HepG2 (cell line): ENCODE measurements around the gene COPS9.

Source experiments
- ARHGAP35 ChIP-seq: sonication (generic); formaldehyde crosslinking; IDR thresholded peaks from 2 replicates; pipeline ENCODE4 v1.9.0; 2022; ENCODE audit warnings: mild to moderate bottlenecking, inconsistent platforms, moderate library complexity, missing genetic modification reagents, borderline replicate concordance
- ATF7 ChIP-seq, 2 experiments: fragments of 450-650 bp in 1 of 2; sonication (generic) in 1 of 2; formaldehyde crosslinking in 1 of 2; IDR thresholded peaks; 2 replicates each; pipeline versions ENCODE4 v1.4.0 to v1.6.1; 2016 to 2020; ENCODE audit warnings: antibody characterized with exemption in 1 of 2, mild to moderate bottlenecking in 1 of 2, missing genetic modification reagents in 1 of 2
- CHD2 ChIP-seq: IDR thresholded peaks from 2 replicates; pipeline ENCODE4 v1.6.1; 2011; ENCODE audit warnings: low read depth, low read length, improper control_type of control experiment
- HES4 ChIP-seq: sonication (generic); formaldehyde crosslinking; IDR thresholded peaks from 2 replicates; pipeline ENCODE4 v1.9.0; 2021; ENCODE audit warnings: mild to moderate bottlenecking, missing genetic modification reagents, borderline replicate concordance
- KAT8 ChIP-seq: IDR thresholded peaks from 2 replicates; pipeline ENCODE4 v1.6.1; 2016; ENCODE audit warnings: missing genetic modification reagents, missing compliant biosample characterization
- MZF1 ChIP-seq: sonication (generic); formaldehyde crosslinking; IDR thresholded peaks from 2 replicates; pipeline ENCODE4 v1.8.1; 2023; ENCODE audit warnings: mild to moderate bottlenecking, missing genetic modification reagents, borderline replicate concordance
- RAD51 ChIP-seq: fragments of 450-650 bp; IDR thresholded peaks from 2 replicates; pipeline ENCODE4 v1.6.1; 2016; ENCODE audit warnings: borderline replicate concordance
- RNF2 ChIP-seq: fragments of 450-650 bp; conservative IDR thresholded peaks from 2 replicates; pipeline ENCODE4 v1.6.1; 2016; ENCODE audit warnings: low read depth
- ZNF558 ChIP-seq: sonication (generic); formaldehyde crosslinking; IDR thresholded peaks from 2 replicates; pipeline ENCODE4 v1.9.0; 2022; ENCODE audit warnings: mild to moderate bottlenecking, missing genetic modification reagents, borderline replicate concordance
- ZNF678 ChIP-seq: sonication (generic); formaldehyde crosslinking; IDR thresholded peaks from 2 replicates; pipeline ENCODE4 v1.4.0; 2020; ENCODE audit warnings: mild to moderate bottlenecking, missing genetic modification reagents
- ZSCAN30 ChIP-seq: sonication (generic); formaldehyde crosslinking; IDR thresholded peaks from 2 replicates; pipeline ENCODE4 v1.5.0; 2020; ENCODE audit warnings: mild to moderate bottlenecking, missing genetic modification reagents
- TF ChIP-seq, protein P1 (sequence below): sonication (generic); formaldehyde crosslinking; IDR thresholded peaks from 2 replicates; pipeline ENCODE4 v1.5.0; 2020; ENCODE audit warnings: mild to moderate bottlenecking, missing genetic modification reagents, moderate library complexity
- TF ChIP-seq, protein P2 (sequence below): sonication (generic); formaldehyde crosslinking; IDR thresholded peaks from 2 replicates; pipeline ENCODE4 v1.8.0; 2023; ENCODE audit warnings: mild to moderate bottlenecking, missing genetic modification reagents

DNA sequence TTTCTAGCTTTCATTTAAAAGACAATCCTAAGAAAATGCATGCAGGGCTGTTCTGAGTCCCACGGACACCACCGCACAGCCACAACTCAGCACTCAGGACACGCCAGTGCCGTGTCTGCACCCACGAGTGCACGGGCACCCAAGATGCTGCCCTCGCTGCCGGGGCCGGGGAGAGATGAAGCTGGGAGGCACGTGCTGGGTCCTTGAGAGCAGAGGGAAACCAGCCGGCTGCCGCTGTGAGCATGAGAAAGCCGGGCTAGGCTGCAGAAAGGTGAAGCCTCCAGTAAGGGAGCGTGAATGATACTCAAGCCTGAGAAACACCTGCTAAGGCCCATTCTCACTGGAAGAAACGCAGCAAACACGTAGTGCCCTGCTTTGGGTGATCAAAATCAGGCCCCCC, 4.8 kb downstream of the COPS9 start:
- no peak for TF ChIP-seq CHD2
- TF ChIP-seq ZSCAN30 (CRISPR knock-in tag) = no peak
- TF ChIP-seq ARHGAP35 (CRISPR knock-in tag) = no peak
- no peak for TF ChIP-seq ATF7 (IDR thresholded peaks at IDR 0.05)
- TF ChIP-seq ATF7 (CRISPR knock-in tag; IDR thresholded peaks at IDR 0.05) = no peak
- no peak for TF ChIP-seq RNF2
- TF ChIP-seq RAD51 = no peak
- TF ChIP-seq ZNF558 (CRISPR knock-in tag) = no peak
- TF ChIP-seq, protein P1, sequence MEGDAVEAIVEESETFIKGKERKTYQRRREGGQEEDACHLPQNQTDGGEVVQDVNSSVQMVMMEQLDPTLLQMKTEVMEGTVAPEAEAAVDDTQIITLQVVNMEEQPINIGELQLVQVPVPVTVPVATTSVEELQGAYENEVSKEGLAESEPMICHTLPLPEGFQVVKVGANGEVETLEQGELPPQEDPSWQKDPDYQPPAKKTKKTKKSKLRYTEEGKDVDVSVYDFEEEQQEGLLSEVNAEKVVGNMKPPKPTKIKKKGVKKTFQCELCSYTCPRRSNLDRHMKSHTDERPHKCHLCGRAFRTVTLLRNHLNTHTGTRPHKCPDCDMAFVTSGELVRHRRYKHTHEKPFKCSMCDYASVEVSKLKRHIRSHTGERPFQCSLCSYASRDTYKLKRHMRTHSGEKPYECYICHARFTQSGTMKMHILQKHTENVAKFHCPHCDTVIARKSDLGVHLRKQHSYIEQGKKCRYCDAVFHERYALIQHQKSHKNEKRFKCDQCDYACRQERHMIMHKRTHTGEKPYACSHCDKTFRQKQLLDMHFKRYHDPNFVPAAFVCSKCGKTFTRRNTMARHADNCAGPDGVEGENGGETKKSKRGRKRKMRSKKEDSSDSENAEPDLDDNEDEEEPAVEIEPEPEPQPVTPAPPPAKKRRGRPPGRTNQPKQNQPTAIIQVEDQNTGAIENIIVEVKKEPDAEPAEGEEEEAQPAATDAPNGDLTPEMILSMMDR = no peak
- no peak for TF ChIP-seq HES4 (CRISPR knock-in tag)
- no peak for TF ChIP-seq KAT8 (CRISPR knock-in tag)
- TF ChIP-seq, protein P2, sequence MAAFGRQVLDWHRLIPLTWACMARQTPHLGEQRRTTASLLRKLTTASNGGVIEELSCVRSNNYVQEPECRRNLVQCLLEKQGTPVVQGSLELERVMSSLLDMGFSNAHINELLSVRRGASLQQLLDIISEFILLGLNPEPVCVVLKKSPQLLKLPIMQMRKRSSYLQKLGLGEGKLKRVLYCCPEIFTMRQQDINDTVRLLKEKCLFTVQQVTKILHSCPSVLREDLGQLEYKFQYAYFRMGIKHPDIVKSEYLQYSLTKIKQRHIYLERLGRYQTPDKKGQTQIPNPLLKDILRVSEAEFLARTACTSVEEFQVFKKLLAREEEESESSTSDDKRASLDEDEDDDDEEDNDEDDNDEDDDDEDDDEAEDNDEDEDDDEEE (CRISPR knock-in tag) = no peak
- TF ChIP-seq ZNF678 (CRISPR knock-in tag) = no peak
- no peak for TF ChIP-seq MZF1 (CRISPR knock-in tag)
